ELR (cell line): ENCODE data around the gene PCDH10.

Experiments used
- DNase-seq: peaks from one replicate; pipeline ENCODE4 v3.0.0-alpha.2; 2015; ENCODE audit warnings: low read depth

Gene PCDH10

GRCh38 chr4:133148690-133149363, at the start of gene PCDH10:
Gene PCDH10, plus strand, starts transcription at chr4:133149294. Its CDS starts 847 bp downstream, at chr4:133150141.
- DNase-seq: peak; percentile 92

GRCh38 chr4:133102043-133102442, 47.1 kb upstream of the PCDH10 start:
- DNase-seq: no peak

- DNase-seq: no peak
Observed at GRCh38 chr4:133102612-133103409, 46.3 kb upstream of the PCDH10 start.

GRCh38 chr4:133112641-133113040, 36.5 kb upstream of the PCDH10 start:
- no peak for DNase-seq

GRCh38 chr4:133124746-133125145, 24.3 kb upstream of the PCDH10 start:
- DNase-seq: no peak

GRCh38 chr4:133127500-133127899, 21.6 kb upstream of the PCDH10 start:
- no peak for DNase-seq

- peak; percentile 19 for DNase-seq
Observed at GRCh38 chr4:133129237-133129636, 19.9 kb upstream of the PCDH10 start.

GRCh38 chr4:133130171-133130570, 18.9 kb upstream of the PCDH10 start:
- DNase-seq: peak; percentile 54

- DNase-seq: no peak
Observed at GRCh38 chr4:133131829-133132460, 17.1 kb upstream of the PCDH10 start.

- DNase-seq: no peak
Observed at GRCh38 chr4:133136833-133137232, 12.3 kb upstream of the PCDH10 start.

- peak; percentile 11 for DNase-seq
Observed at GRCh38 chr4:133137571-133137970, 11.5 kb upstream of the PCDH10 start.

- DNase-seq: no peak
Observed at GRCh38 chr4:133143775-133144430, 5.2 kb upstream of the PCDH10 start.

- no peak for DNase-seq
Observed at GRCh38 chr4:133145241-133145640, 3.9 kb upstream of the PCDH10 start.

- peak; percentile 15 for DNase-seq
Observed at GRCh38 chr4:133145758-133146573, 3.1 kb upstream of the PCDH10 start.

GRCh38 chr4:133146574-133147241, 2.4 kb upstream of the PCDH10 start:
- peak; percentile 72 for DNase-seq

GRCh38 chr4:133147286-133147821, 1.7 kb upstream of the PCDH10 start:
- DNase-seq: peak; percentile 47

- peak; percentile 68 for DNase-seq
Observed at GRCh38 chr4:133147921-133148689, 989 bp upstream of the PCDH10 start.

GRCh38 chr4:133149364-133149695, 236 bp downstream of the PCDH10 start:
- no peak for DNase-seq

- peak; percentile 53 for DNase-seq
Observed at GRCh38 chr4:133149932-133150471, 908 bp downstream of the PCDH10 start.
